Fibroblast of lung (primary cell): ENCODE results near the gene BAZ2B. TPM values are rescaled to one million over a fixed set of nuclear protein-coding genes. Genes with fewer than 3 reads are reported as not detected.

ENCODE experiments used
- DNase-seq, 2 donors: peaks; one replicate each; pipeline versions ENCODE4 v3.0.0 to v3.0.0-alpha.2; 2010; ENCODE audit warnings: low read depth in 2 of 2
- H2AFZ ChIP-seq: 2 replicates; pipeline ENCODE4 v1.5.1; 2012; ENCODE audit warnings: low read length, control low read depth, inconsistent platforms
- H3K27ac ChIP-seq: 2 replicates; pipeline ENCODE4 v1.5.1; 2011; ENCODE audit warnings: low read length, control low read depth; ENCODE audit not compliant: insufficient read depth
- H3K27me3 ChIP-seq: 2 replicates; pipeline ENCODE4 v1.5.1; 2011; ENCODE audit warnings: mild to moderate bottlenecking, low read length; ENCODE audit not compliant: control insufficient read depth, insufficient read depth
- H3K36me3 ChIP-seq: 2 replicates; pipeline ENCODE4 v1.5.1; 2011; ENCODE audit warnings: low read length; ENCODE audit not compliant: control insufficient read depth, insufficient read depth
- H3K4me1 ChIP-seq: 2 replicates; pipeline ENCODE4 v1.5.1; 2011; ENCODE audit warnings: low read length; ENCODE audit not compliant: control insufficient read depth, insufficient read depth; ENCODE audit errors: extremely low read depth
- H3K4me2 ChIP-seq: 2 replicates; pipeline ENCODE4 v1.5.1; 2011; ENCODE audit warnings: low read length, control low read depth; ENCODE audit not compliant: insufficient read depth; ENCODE audit errors: extremely low read depth
- H3K4me3 ChIP-seq, 4 experiments: fragments of 200-600 bp in 1 of 4; sonication (generic) in 1 of 4; replicated peaks in 1 of 4; 2 replicates each; pipeline ENCODE4 v1.5.1; 2011 to 2016; ENCODE audit warnings: low read length in 4 of 4, low read depth in 3 of 4, mild to moderate bottlenecking in 3 of 4, control low read depth in 2 of 4, inconsistent platforms in 1 of 4, mixed read lengths in 1 of 4; ENCODE audit not compliant: insufficient read depth in 1 of 4; ENCODE audit errors: control extremely low read depth in 1 of 4
- H3K79me2 ChIP-seq: 2 replicates; pipeline ENCODE4 v1.5.1; 2012; ENCODE audit warnings: mild to moderate bottlenecking, low read length, inconsistent platforms; ENCODE audit not compliant: control insufficient read depth, insufficient read depth
- H3K9ac ChIP-seq: 2 replicates; pipeline ENCODE4 v1.5.1; 2011; ENCODE audit warnings: mild to moderate bottlenecking, low read length, control low read depth; ENCODE audit not compliant: insufficient read depth
- H3K9me3 ChIP-seq: 2 replicates; pipeline ENCODE4 v1.5.1; 2012; ENCODE audit warnings: low read depth, low read length; ENCODE audit not compliant: control insufficient read depth, insufficient read depth
- H4K20me1 ChIP-seq: 2 replicates; pipeline ENCODE4 v1.5.1; 2011; ENCODE audit warnings: low read length; ENCODE audit not compliant: control insufficient read depth, insufficient read depth; ENCODE audit errors: extremely low read depth
- CTCF ChIP-seq, 2 donors: IDR thresholded peaks in 1 of 2; conservative IDR thresholded peaks in 1 of 2; 1 replicate in 1 of 2; 2 replicates in 1 of 2; pipeline ENCODE4 v1.5.1; 2011 to 2012; ENCODE audit warnings: low read length in 2 of 2, control low read depth in 1 of 2, inconsistent platforms in 1 of 2, low read depth in 1 of 2, mild to moderate bottlenecking in 1 of 2
- EZH2 ChIP-seq: IDR thresholded peaks from 2 replicates; pipeline ENCODE4 v1.5.1; 2012; ENCODE audit warnings: low read length, control low read depth, mild to moderate bottlenecking; ENCODE audit errors: missing control alignments
- polyA plus RNA-seq, 2 donors: library from polyadenylated mRNA; depleted of rRNA in 1 of 2; stranded (reverse) in 1 of 2; unstranded in 1 of 2; fragments of >200 nt; gene quantifications; 2 replicates each; pipeline ENCODE4 v1.2.1, GENCODE V29; 2011 to 2012; ENCODE audit warnings: missing spikeins in 1 of 2
- total RNA-seq: library from RNA; depleted of rRNA; stranded (reverse); fragments of >200 nt; gene quantifications from 2 replicates; pipeline ENCODE4 v1.2.1, GENCODE V29; 2014

BAZ2B gene
- total and polyA plus RNA-seq, 2 donors (not counting 1 experiment from before 2014, with no cell fraction given), result 28.0 to 61.8 TPM

- H3K9me3 ChIP-seq, result no peaks in the 10 kb centered on the region
- no peaks in the 10 kb centered on the region for H3K4me1 ChIP-seq
- no peak overlapping the region for H3K27ac ChIP-seq
- H3K27me3 ChIP-seq, result no peaks in the 10 kb centered on the region
- DNase-seq, result no peak
- no peaks in the 10 kb centered on the region for H3K36me3 ChIP-seq
- peaks cover 4% of the 10 kb centered on the region for H3K79me2 ChIP-seq
- no peak overlapping the region for H2AFZ ChIP-seq
- no peaks in the 10 kb centered on the region for H4K20me1 ChIP-seq
- TF ChIP-seq EZH2 (no peak), CTCF (conservative IDR thresholded peaks at IDR 0.05 in 1 of 2, IDR thresholded peaks at IDR 0.05 in 1 of 2; ENCODE audit: low read depth in 1 of 2, low read length in 2 of 2) (no peak)
- no peak overlapping the region for H3K4me3 ChIP-seq
- no peak overlapping the region for H3K9ac ChIP-seq
- H3K4me2 ChIP-seq, result no peak overlapping the region
These were observed 10.1 kb downstream of the BAZ2B start for GRCh38 chr2:159606287-159606686.

DNA sequence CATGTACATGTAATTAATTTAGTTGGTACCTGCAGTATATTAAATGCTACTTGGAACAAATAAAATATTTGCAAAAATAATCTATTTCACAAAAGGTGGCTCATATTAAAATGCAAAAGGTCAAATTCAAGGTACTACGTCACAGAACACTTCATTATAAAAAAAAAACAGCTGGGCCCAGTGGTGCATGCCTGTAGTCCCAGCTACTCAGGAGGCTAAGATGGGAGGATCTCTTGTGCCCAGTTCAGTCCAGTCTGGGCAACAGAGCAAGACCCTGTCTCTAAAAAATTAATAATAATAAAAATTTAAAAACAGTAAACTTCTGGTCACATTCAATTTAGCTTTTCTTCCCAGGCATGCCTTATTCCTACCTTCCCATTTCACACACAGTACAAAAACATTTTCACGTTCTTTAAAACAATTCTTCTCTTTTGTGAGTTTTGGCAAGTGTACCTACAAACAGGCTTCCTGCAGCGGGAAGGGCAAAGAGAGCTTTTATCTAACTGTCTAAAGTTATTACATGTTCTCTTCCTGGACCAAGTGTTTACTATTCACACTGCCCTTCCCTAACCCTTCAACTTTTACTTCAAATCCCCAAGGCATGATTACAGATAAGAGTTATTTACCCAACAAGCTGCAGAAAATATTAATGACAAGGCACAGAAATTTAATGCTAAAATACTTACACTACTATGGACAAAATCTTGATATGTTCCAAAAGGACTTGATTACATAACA is 10.7 kb downstream of the BAZ2B start:
- Histone ChIP-seq H3K27ac (no peak overlapping the region), H3K4me1 (no peaks in the 10 kb centered on the region), H3K9me3 (no peaks in the 10 kb centered on the region), H3K27me3 (no peaks in the 10 kb centered on the region), H3K4me2 (no peak overlapping the region), H3K79me2 (peaks cover 4% of the 10 kb centered on the region), H3K9ac (no peak overlapping the region), H4K20me1 (no peaks in the 10 kb centered on the region), H3K4me3 (no peak overlapping the region), H2AFZ (no peak overlapping the region), H3K36me3 (no peaks in the 10 kb centered on the region)
- DNase-seq, result no peak
- TF ChIP-seq CTCF (conservative IDR thresholded peaks at IDR 0.05 in 1 of 2, IDR thresholded peaks at IDR 0.05 in 1 of 2; ENCODE audit: low read depth in 1 of 2, low read length in 2 of 2) (no peak), EZH2 (no peak)

DNA sequence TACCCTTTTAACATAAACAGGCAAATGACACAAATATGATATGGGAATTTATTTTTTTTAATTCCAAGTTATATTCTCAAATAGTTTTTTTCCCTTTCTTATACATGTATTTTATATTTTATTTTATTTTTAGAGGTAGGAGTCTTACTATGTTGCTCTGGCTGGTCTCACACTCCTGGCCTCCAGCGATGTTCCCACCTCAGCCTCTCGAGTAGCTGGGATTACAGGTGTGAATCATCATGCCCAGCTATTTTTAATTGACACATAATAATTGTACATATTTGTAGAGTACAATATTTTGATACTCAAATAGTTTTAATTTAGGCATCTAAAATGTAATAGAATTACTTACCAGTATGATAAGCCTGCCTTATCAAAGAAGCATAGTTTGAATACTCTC is 12.2 kb downstream of the BAZ2B start:
- H3K27ac ChIP-seq, result no peak overlapping the region
- DNase-seq, result no peak
- TF ChIP-seq CTCF (conservative IDR thresholded peaks at IDR 0.05 in 1 of 2, IDR thresholded peaks at IDR 0.05 in 1 of 2; ENCODE audit: low read depth in 1 of 2, low read length in 2 of 2), result no peak
- no peak for TF ChIP-seq EZH2
- no peaks in the 10 kb centered on the region for H4K20me1 ChIP-seq
- no peaks in the 10 kb centered on the region for H3K9me3 ChIP-seq
- H3K4me3 ChIP-seq, result no peak overlapping the region
- H3K4me2 ChIP-seq, result no peak overlapping the region
- no peaks in the 10 kb centered on the region for H3K27me3 ChIP-seq
- no peaks in the 10 kb centered on the region for H3K36me3 ChIP-seq
- H2AFZ ChIP-seq, result no peak overlapping the region
- no peaks in the 10 kb centered on the region for H3K79me2 ChIP-seq
- no peaks in the 10 kb centered on the region for H3K4me1 ChIP-seq
- no peak overlapping the region for H3K9ac ChIP-seq
